ENCODE measurements around the gene CC2D2B.
"Not testable (repeated sequence)": the region's sequence is repeated elsewhere in the genome, so short reads cannot be mapped to it uniquely, and the experiment has no call there.

Gene CC2D2B

GRCh38 chr10:96023168-96023567 lies 115.4 kb downstream of the CC2D2B start:
- no peak for DNase-seq (ENCODE audit: low spot score)

GRCh38 chr10:96025566-96025965 lies 117.8 kb downstream of the CC2D2B start:
- peak; percentile 55 for DNase-seq (ENCODE audit: low spot score)

- no peak for DNase-seq (ENCODE audit: low spot score)
These were observed 126.8 kb downstream of the CC2D2B start for GRCh38 chr10:96034625-96035024.

- DNase-seq (ENCODE audit: low spot score), result no peak
These were observed 131.0 kb downstream of the CC2D2B start for GRCh38 chr10:96038476-96039387.

- DNase-seq (ENCODE audit: low spot score), result no peak
These were observed 133.4 kb downstream of the CC2D2B start for GRCh38 chr10:96041146-96041545.

- DNase-seq (ENCODE audit: low spot score), result peak; percentile 88
These were observed 135.5 kb downstream of the CC2D2B start, which contains the start of gene CCNJ for GRCh38 chr10:96043033-96043892. CCNJ (plus strand) TSS chr10:96043583; CDS start chr10:96044394, 811 bp downstream.

- peak; percentile 62 for DNase-seq (ENCODE audit: low spot score)
These were observed 136.3 kb downstream of the CC2D2B start for GRCh38 chr10:96043893-96044715.

- DNase-seq (ENCODE audit: low spot score), result peak; percentile 67
These were observed 137.0 kb downstream of the CC2D2B start for GRCh38 chr10:96044736-96045135.

- no peak for DNase-seq (ENCODE audit: low spot score)
These were observed 138.8 kb downstream of the CC2D2B start for GRCh38 chr10:96046546-96046945.

- peak; percentile 13 for DNase-seq (ENCODE audit: low spot score)
These were observed 139.4 kb downstream of the CC2D2B start for GRCh38 chr10:96047004-96047649.

GRCh38 chr10:96047925-96048324 lies 140.2 kb downstream of the CC2D2B start:
- not testable (repeated sequence) for DNase-seq (ENCODE audit: low spot score)

GRCh38 chr10:96049340-96049739 lies 141.6 kb downstream of the CC2D2B start:
- no peak for DNase-seq (ENCODE audit: low spot score)

GRCh38 chr10:96053985-96054384 lies 146.2 kb downstream of the CC2D2B start:
- no peak for DNase-seq (ENCODE audit: low spot score)

GRCh38 chr10:96056787-96057186 lies 149.0 kb downstream of the CC2D2B start:
- no peak for DNase-seq (ENCODE audit: low spot score)

- no peak for DNase-seq (ENCODE audit: low spot score)
These were observed 153.5 kb downstream of the CC2D2B start for GRCh38 chr10:96061232-96061631.

- no peak for DNase-seq (ENCODE audit: low spot score)
These were observed 164.9 kb downstream of the CC2D2B start for GRCh38 chr10:96072674-96073073.

- DNase-seq (ENCODE audit: low spot score), result peak; percentile 54
These were observed 165.9 kb downstream of the CC2D2B start for GRCh38 chr10:96073722-96074121.

GRCh38 chr10:96074776-96075175 lies 167.0 kb downstream of the CC2D2B start:
- no peak for DNase-seq (ENCODE audit: low spot score)

GRCh38 chr10:96075977-96076376 lies 168.2 kb downstream of the CC2D2B start:
- no peak for DNase-seq (ENCODE audit: low spot score)

GRCh38 chr10:96077156-96077555 lies 169.4 kb downstream of the CC2D2B start:
- no peak for DNase-seq (ENCODE audit: low spot score)

- DNase-seq (ENCODE audit: low spot score), result no peak
These were observed 174.4 kb downstream of the CC2D2B start for GRCh38 chr10:96082153-96082552.
